Body of pancreas (tissue), 4 donors: ENCODE measurements around the gene ZNF384.

Experiments
- POLR2A ChIP-seq, 3 donors: fragments of 450-650 bp; IDR thresholded peaks; one replicate each; pipeline ENCODE4 v1.6.1; 2016; ENCODE audit warnings: antibody characterized with exemption in 3 of 3, mild to moderate bottlenecking in 2 of 3
- TF ChIP-seq, protein P1 (sequence below), 7 experiments: fragments of 450-650 bp in 4 of 7; fragments of 200-600 bp in 3 of 7; sonication (generic) in 3 of 7; IDR thresholded peaks; one replicate each; pipeline ENCODE4 v1.5.1; 2016 to 2019; ENCODE audit warnings: antibody characterized with exemption in 7 of 7

DNA sequence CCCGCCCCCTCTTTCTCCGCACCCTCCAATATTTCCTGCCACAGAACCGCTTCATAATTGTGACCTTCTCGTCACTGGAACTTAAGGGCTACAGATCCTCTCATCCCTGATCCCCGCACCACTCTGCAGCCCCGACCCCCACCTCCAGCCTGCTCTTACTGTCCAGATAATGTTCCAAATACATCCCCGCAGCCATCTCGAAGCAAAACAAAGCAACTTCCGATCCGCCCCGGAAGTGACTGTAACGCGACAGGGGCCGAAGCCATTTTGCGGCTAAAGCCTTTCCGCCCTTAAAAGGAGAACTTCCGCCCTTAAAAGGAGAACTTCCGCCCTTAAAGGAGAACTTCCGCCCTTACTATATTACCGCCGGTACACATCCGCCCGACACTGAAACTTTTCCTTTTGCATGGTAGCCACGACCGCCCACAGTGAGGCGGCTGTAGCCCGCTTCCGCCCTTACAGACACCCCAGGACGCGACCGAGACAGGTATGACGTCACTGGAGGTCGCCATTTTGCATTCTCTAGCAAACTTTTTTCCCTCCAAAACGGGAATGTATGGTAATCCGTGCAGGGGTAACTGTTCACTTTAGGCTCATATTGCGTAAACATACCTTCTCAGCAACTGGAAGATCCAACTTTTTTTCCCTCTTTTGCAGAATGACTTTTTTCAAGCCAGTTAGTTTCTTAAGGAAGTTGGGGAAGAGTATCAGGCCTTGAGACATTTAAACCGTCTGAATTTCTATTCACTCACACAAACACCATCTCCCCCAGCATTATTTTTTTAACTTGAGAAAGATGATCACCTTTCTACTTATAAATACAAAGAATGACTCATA lies 26.1 kb downstream of the ZNF384 start, which contains the start of gene ING4:
- TF ChIP-seq, protein P1, sequence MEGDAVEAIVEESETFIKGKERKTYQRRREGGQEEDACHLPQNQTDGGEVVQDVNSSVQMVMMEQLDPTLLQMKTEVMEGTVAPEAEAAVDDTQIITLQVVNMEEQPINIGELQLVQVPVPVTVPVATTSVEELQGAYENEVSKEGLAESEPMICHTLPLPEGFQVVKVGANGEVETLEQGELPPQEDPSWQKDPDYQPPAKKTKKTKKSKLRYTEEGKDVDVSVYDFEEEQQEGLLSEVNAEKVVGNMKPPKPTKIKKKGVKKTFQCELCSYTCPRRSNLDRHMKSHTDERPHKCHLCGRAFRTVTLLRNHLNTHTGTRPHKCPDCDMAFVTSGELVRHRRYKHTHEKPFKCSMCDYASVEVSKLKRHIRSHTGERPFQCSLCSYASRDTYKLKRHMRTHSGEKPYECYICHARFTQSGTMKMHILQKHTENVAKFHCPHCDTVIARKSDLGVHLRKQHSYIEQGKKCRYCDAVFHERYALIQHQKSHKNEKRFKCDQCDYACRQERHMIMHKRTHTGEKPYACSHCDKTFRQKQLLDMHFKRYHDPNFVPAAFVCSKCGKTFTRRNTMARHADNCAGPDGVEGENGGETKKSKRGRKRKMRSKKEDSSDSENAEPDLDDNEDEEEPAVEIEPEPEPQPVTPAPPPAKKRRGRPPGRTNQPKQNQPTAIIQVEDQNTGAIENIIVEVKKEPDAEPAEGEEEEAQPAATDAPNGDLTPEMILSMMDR (IDR thresholded peaks at IDR 0.05): peak in 1 of 7 experiments; percentile 22
- peak in 2 of 3 donors; percentile 56 to 60 for TF ChIP-seq POLR2A (IDR thresholded peaks at IDR 0.05)
